GM10266 (cell line): Measurements from ENCODE around the gene DPY19L3.

Source experiments
- DNase-seq: peaks from one replicate; pipeline ENCODE4 v3.0.0; 2012; ENCODE audit errors: extremely low spot score
- CTCF ChIP-seq: IDR thresholded peaks from 2 replicates; pipeline ENCODE4 v1.5.1; 2012; ENCODE audit warnings: mild to moderate bottlenecking, low read depth; ENCODE audit not compliant: control insufficient read depth, insufficient read depth; ENCODE audit errors: missing control alignments

DPY19L3 gene

GRCh38 chr19:32469795-32470194 lies 64.2 kb downstream of the DPY19L3 start:
- no peak for DNase-seq
- no peak for TF ChIP-seq CTCF

DNA sequence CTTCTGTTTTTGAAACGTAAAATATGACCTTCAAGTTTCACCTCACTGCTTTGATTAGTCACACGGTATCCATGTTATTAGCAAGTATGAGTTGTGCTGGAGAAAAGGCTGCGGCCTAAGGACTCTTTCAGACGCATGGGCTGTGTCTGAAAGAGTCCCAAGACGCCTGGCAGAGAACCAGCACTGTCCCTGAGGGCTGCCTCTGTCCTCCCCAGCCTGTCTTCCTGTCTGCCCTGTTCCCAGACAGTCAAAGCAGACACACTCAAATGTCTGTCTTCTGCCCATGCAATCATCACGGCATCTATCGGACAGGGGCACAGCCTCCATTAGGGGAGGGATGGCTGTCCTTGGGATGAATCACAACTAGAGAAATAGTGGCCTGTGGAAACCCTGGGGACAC lies 65.5 kb downstream of the DPY19L3 start:
- DNase-seq: no peak
- no peak for TF ChIP-seq CTCF

- DNase-seq: no peak
- TF ChIP-seq CTCF: no peak
Measured at GRCh38 chr19:32471811-32472210, 66.2 kb downstream of the DPY19L3 start.

DNA sequence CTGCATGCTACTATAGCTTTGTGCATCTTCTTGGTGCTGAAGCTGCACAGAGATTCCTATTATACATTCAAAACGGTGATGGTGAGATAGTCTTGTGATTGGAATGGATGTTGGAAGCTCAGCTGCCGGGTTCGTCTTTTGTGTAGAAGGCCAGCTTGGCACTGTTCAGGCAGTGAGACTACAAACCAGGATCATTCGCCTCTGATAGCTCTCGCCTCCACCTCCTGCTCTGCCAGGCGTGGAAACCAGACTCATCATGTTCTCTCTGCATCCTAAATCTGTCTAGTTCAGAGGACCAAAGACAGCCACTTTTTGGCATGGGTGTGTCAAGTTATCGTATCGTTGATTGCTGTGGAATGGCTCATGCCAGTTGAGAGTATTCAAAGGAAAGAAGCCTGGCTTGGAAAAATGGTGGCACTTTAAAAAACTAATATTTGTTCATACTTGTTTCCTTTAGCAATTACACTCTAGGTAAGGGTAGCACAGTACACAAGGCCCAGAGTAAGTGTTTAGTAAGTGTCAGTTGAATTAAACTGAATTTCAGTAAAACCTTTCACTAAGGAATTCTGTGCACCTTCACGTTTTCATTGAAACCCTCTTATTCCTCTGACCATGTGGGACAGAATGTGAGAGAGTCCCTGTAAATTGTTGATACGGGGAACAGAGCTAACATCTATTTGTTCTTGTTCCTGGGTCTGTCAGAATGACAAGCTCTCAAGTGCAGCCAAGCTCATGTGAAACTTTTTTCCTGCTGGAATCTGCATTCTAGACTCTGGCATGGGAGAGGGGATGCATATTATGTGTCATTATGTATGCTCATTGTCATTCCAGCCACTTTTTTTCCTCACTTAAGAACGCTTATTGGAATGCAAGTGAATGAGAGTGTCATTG lies 69.8 kb downstream of the DPY19L3 start:
- no peak for TF ChIP-seq CTCF
- no peak for DNase-seq

GRCh38 chr19:32476032-32476350 lies 70.4 kb downstream of the DPY19L3 start:
- no peak for DNase-seq
- no peak for TF ChIP-seq CTCF

GRCh38 chr19:32480321-32480720 lies 74.8 kb downstream of the DPY19L3 start:
- no peak for TF ChIP-seq CTCF
- DNase-seq: no peak

DNA sequence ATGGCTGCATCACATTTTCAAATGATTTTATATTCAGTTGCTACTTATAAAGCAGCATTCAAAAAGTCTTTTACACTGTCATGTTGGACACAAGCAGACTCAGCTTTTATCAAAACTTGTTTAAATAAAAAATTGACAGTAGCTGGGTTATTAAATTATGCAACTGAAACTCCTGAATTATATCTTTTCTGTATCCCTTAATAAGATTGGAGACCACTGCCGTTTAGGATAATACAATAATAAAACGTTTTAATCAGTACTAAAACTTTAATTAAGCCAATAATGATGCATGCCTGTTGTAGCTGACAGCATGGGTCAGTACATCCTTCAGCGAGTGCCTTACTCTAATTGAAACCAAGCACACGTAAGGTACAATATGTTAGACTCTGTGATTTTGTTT lies 78.0 kb downstream of the DPY19L3 start:
- no peak for DNase-seq
- TF ChIP-seq CTCF: no peak
